ENCODE data around the gene FAM222A.

GRCh38 chr12:109738878-109739665 lies 25.4 kb downstream of the FAM222A start:
- no peak for TF ChIP-seq EZH2 (IDR thresholded peaks at IDR 0.05; ENCODE audit: insufficient read depth, poor library complexity, severe bottlenecking)
- TF ChIP-seq EZH2phosphoT487 (IDR thresholded peaks at IDR 0.05; ENCODE audit: insufficient read depth, low read depth) = no peak

Measured in GM23248 (cell line).